ENCODE results near the gene GNS.

- no peak for TF ChIP-seq CTCF (IDR thresholded peaks at IDR 0.05)
- no peak for TF ChIP-seq POLR2A (IDR thresholded peaks at IDR 0.05)
Measured at GRCh38 chr12:64767495-64767894, 8.3 kb upstream of the GNS start.

Measured in right lobe of liver (tissue), 4 donors.